Measurements from ENCODE around the gene CADPS2.
"Not testable (repeated sequence)": the region's sequence is repeated elsewhere in the genome, so short reads cannot be mapped to it uniquely, and the experiment has no call there.

CADPS2 gene

GRCh38 chr7:122643250-122643649 lies 243.0 kb downstream of the CADPS2 start:
- Histone ChIP-seq H3K4me2 (ENCODE audit: low read depth, low read length) (no peak overlapping the region), H3K27ac (ENCODE audit: low read length) (no peak overlapping the region), H3K4me3 (ENCODE audit: low read length) (no peak overlapping the region), H3K9ac (ENCODE audit: low read length) (no peak overlapping the region), H3K4me1 (ENCODE audit: low read length) (no peaks in the 10 kb centered on the region), H3F3A (ENCODE audit: insufficient read depth, low read length) (no peaks in the 10 kb centered on the region), H3K79me2 (ENCODE audit: low read length) (0 out of 2 replicates have a peak, but pooled peaks cover 7% of the 10 kb centered on the region), H3K9me2 (replicated peaks; ENCODE audit: insufficient read depth, low read length) (no peaks in the 10 kb centered on the region), H3K9me3 (replicated peaks; ENCODE audit: insufficient read depth, low read length) (no peaks in the 10 kb centered on the region), H3K36me3 (replicated peaks; ENCODE audit: insufficient read depth, low read length) (0 out of 2 replicates have a peak, but pooled peaks cover 2% of the 10 kb centered on the region), H2AFZ (ENCODE audit: low read length) (no peak overlapping the region), H3K27me3 (replicated peaks; ENCODE audit: insufficient read depth, low read length) (no peaks in the 10 kb centered on the region), H4K20me1 (ENCODE audit: insufficient read depth, low read length) (no peaks in the 10 kb centered on the region)
- TF ChIP-seq EZH2phosphoT487 (IDR thresholded peaks at IDR 0.05; ENCODE audit: low read length): no peak
- no peak for TF ChIP-seq CTCF (IDR thresholded peaks at IDR 0.05; ENCODE audit: low read length)
- TF ChIP-seq EZH2 (optimal IDR thresholded peaks at IDR 0.05; ENCODE audit: low read depth, low read length): no peak
- no peak for DNase-seq

- TF ChIP-seq EZH2phosphoT487 (IDR thresholded peaks at IDR 0.05; ENCODE audit: low read length): no peak
- TF ChIP-seq EZH2 (optimal IDR thresholded peaks at IDR 0.05; ENCODE audit: low read depth, low read length): no peak
- TF ChIP-seq CTCF (IDR thresholded peaks at IDR 0.05; ENCODE audit: low read length): no peak
- H3K27ac ChIP-seq (ENCODE audit: low read length): no peak overlapping the region
- H2AFZ ChIP-seq (ENCODE audit: low read length): no peak overlapping the region
- no peak overlapping the region for H3K9ac ChIP-seq (ENCODE audit: low read length)
- H3K9me2 ChIP-seq (replicated peaks; ENCODE audit: insufficient read depth, low read length): no peaks in the 10 kb centered on the region
- H3K4me1 ChIP-seq (ENCODE audit: low read length): no peaks in the 10 kb centered on the region
- DNase-seq: no peak
- no peaks in the 10 kb centered on the region for H3K27me3 ChIP-seq (replicated peaks; ENCODE audit: insufficient read depth, low read length)
- H3K36me3 ChIP-seq (replicated peaks; ENCODE audit: insufficient read depth, low read length): 0 out of 2 replicates have a peak, but pooled peaks cover 2% of the 10 kb centered on the region
- H3K79me2 ChIP-seq (ENCODE audit: low read length): no peaks in the 10 kb centered on the region
- H4K20me1 ChIP-seq (ENCODE audit: insufficient read depth, low read length): no peaks in the 10 kb centered on the region
- H3K9me3 ChIP-seq (replicated peaks; ENCODE audit: insufficient read depth, low read length): no peaks in the 10 kb centered on the region
- no peaks in the 10 kb centered on the region for H3F3A ChIP-seq (ENCODE audit: insufficient read depth, low read length)
- H3K4me2 ChIP-seq (ENCODE audit: low read depth, low read length): no peak overlapping the region
- H3K4me3 ChIP-seq (ENCODE audit: low read length): no peak overlapping the region
Measured at GRCh38 chr7:122638459-122638858, 247.8 kb downstream of the CADPS2 start.

GRCh38 chr7:122637784-122638183 lies 248.5 kb downstream of the CADPS2 start:
- Histone ChIP-seq H4K20me1 (ENCODE audit: insufficient read depth, low read length) (no peaks in the 10 kb centered on the region), H3K9me2 (replicated peaks; ENCODE audit: insufficient read depth, low read length) (no peaks in the 10 kb centered on the region), H3K27me3 (replicated peaks; ENCODE audit: insufficient read depth, low read length) (no peaks in the 10 kb centered on the region), H2AFZ (ENCODE audit: low read length) (no peak overlapping the region), H3K4me1 (ENCODE audit: low read length) (no peaks in the 10 kb centered on the region), H3K36me3 (replicated peaks; ENCODE audit: insufficient read depth, low read length) (0 out of 2 replicates have a peak, but pooled peaks cover 2% of the 10 kb centered on the region), H3K9ac (ENCODE audit: low read length) (no peak overlapping the region), H3F3A (ENCODE audit: insufficient read depth, low read length) (no peaks in the 10 kb centered on the region), H3K79me2 (ENCODE audit: low read length) (no peaks in the 10 kb centered on the region), H3K27ac (ENCODE audit: low read length) (no peak overlapping the region), H3K4me2 (ENCODE audit: low read depth, low read length) (no peak overlapping the region), H3K4me3 (ENCODE audit: low read length) (no peak overlapping the region), H3K9me3 (replicated peaks; ENCODE audit: insufficient read depth, low read length) (no peaks in the 10 kb centered on the region)
- DNase-seq: no peak
- no peak for TF ChIP-seq EZH2phosphoT487 (IDR thresholded peaks at IDR 0.05; ENCODE audit: low read length)
- TF ChIP-seq EZH2 (optimal IDR thresholded peaks at IDR 0.05; ENCODE audit: low read depth, low read length): no peak
- TF ChIP-seq CTCF (IDR thresholded peaks at IDR 0.05; ENCODE audit: low read length): no peak

- H3K9me2 ChIP-seq (replicated peaks; ENCODE audit: insufficient read depth, low read length); H3K9me3 ChIP-seq (replicated peaks; ENCODE audit: insufficient read depth, low read length): not testable (repeated sequence)
Measured at GRCh38 chr7:122635481-122635880, 250.8 kb downstream of the CADPS2 start.

More at GRCh38 chr7:122635481-122635880, 250.8 kb downstream of the CADPS2 start:
- H3K79me2 ChIP-seq (ENCODE audit: low read length); H3F3A ChIP-seq (ENCODE audit: insufficient read depth, low read length); DNase-seq; H4K20me1 ChIP-seq (ENCODE audit: insufficient read depth, low read length); H3K27ac ChIP-seq (ENCODE audit: low read length); H3K4me2 ChIP-seq (ENCODE audit: low read depth, low read length); H3K9ac ChIP-seq (ENCODE audit: low read length); H3K4me1 ChIP-seq (ENCODE audit: low read length); H2AFZ ChIP-seq (ENCODE audit: low read length); H3K36me3 ChIP-seq (replicated peaks; ENCODE audit: insufficient read depth, low read length); H3K4me3 ChIP-seq (ENCODE audit: low read length); H3K27me3 ChIP-seq (replicated peaks; ENCODE audit: insufficient read depth, low read length): not testable (repeated sequence)

Data from MM.1S (cell line).